A204.1 (cell line): Measurements from ENCODE around the gene PEAK1.

Experiments
- FAIRE-seq: peaks from 2 replicates; lab custom pipeline; 2012; peaks lifted over from hg19 to GRCh38; lab: Jason Lieb, UNC

Gene PEAK1

DNA sequence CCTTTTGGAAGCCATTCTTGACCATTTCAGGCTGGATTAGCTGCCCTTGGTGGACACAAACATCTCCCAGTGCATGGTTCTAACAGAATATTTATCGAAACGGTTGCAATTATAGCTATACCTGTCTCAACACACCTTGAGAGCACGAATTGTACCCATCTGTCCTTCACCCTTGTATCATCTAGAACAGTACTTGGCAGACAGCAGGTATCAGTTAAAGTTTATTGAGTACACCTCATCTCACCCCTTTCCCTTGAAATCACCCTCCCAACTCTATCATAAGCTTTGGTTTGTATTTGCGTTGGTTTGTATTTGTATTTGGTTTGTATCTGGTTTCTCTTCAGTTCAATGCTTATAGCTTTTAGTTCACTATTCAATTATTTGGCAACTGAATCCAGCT lies 361.4 kb downstream of the PEAK1 start:
- FAIRE-seq = no peak

DNA sequence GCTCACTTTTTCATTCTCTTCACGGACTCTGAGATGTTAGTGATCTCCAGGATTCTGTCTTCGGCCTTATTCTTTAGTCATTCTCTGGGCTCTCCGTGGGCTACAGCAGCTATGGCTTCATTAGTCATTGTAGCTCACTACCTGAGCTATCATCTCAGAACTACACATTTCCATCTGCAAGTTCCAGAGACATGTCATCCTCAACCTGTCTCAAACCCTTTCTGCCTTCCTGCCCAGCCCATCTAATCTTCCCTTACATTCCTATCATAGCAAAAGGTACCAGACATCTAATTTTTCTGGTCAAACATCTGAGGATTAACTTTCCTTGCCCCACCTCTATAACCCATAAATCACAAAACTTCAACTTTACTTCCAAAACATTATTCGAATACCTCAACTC lies 362.2 kb downstream of the PEAK1 start:
- FAIRE-seq = no peak

DNA sequence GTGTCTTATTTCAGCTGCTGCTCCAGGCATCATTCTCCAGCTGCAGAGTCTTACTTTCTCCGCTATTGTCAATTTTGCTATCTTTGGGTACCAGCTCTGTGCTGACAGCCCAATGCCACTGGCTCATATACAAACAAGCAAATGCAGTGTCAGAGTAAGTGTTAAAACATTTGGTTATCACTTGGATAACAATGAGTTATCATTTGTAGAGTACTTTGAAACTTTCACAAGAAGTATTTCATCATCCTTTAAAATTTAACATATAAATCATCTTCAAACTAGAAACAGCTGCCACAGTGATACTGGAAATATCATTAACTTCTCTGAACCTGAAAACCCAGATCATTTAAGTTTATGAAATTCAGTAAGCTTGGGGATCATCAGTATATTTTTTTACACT lies 362.8 kb downstream of the PEAK1 start:
- no peak for FAIRE-seq

DNA sequence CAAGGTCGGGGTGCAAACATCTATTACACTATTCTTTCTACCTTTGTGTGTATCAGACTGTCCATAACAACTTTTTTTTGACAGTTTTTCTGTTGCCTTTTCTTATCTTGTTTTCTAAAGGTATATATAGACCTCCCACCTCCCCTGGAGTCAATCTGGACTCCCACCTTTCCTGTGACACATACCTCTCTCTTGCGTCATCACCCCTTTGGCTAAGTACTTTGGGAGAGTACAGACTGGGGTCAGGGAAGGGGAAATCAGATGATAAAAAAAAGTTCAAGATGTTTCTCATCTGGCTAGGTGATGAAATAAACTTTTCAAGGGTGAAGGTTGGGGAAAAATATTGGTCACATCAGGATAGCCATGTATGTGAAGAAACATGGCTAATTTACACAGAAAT lies 366.2 kb downstream of the PEAK1 start:
- no peak for FAIRE-seq

DNA sequence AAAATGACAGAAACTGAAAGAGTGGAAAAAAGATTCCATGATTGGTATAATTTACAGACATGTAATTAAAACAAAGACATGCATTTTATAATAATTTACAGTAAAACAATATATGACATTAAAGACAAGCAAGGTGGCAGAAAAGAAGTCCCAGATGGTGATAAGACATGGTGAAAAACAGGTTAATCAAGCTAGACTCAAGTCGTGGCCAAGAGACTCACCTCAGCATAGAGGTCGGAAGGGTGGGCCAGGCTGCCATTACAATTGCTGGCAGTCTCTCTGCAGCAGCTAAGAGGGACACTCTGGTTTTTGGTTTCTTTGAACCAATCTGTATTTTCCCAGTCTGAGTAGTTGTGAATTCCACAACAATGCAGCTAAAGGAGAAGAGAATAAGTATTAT lies 367.3 kb downstream of the PEAK1 start:
- FAIRE-seq = no peak
